HG02938 (cell line): Measurements from ENCODE around the gene PACRG.

ENCODE experiments used
- ATAC-seq: cut with Tn5 transposase; IDR thresholded peaks from one replicate; pipeline ENCODE4 v1.9.1; 2021; ENCODE audit warnings: mild to moderate bottlenecking, moderate library complexity; ENCODE audit not compliant: unreplicated experiment

Gene PACRG

DNA sequence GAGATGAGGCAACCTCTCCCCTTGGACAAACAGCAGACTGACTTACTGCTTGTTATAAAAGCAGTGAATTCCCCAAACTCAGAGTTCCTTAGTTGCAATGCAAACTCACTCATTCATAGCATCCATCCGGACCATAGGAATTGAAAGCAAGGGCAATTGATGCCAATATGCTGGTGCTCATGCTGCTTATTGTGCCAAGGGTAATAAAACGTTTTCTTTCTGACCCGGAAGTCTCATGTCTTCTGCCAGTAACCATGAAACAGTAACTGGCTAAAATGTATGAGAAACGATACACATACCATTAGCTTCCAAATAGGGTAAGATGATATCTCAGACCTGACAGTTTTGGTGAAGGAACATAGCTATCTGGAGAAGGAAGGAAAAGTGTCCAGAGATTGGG is 18.3 kb upstream of the PACRG start:
- ATAC-seq, result no peak

DNA sequence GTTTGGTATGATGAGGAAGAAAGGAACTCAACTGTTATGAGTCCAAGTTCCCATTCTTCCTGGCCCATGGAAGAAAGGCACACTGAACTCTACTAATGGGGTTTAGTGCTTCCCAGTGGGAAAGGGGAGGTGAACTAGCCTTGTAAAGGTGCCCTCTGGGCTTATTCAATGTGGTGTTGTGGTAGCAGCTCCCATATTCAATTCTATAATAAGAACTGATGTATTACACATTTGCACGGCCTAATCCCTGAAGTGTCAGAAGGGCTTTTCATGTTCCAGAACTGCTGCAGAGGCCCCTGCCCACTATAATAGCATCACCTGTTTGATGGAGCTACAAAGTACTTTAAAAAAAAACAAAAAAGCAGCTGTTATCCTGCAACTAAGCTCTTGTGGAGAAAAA is 17.4 kb upstream of the PACRG start:
- no peak for ATAC-seq

DNA sequence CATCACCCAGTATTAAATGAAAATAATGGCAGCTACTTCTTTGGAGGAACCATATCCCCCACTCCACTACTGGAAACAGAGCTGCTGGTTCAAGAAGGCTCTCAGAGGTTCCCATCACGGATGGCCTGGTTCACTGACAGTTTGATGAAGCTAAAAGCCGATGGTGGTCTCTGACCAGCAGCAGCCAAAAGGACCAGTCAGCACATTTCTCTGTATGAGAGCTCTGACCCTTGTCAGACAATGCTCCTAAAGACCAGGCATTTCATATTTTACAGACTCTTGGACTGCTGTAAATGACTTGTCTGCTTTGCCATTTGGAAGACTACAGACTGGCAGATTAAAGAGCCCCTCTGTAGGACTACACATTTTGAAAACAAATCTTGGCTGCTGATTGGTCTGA is 16.8 kb upstream of the PACRG start:
- no peak for ATAC-seq

DNA sequence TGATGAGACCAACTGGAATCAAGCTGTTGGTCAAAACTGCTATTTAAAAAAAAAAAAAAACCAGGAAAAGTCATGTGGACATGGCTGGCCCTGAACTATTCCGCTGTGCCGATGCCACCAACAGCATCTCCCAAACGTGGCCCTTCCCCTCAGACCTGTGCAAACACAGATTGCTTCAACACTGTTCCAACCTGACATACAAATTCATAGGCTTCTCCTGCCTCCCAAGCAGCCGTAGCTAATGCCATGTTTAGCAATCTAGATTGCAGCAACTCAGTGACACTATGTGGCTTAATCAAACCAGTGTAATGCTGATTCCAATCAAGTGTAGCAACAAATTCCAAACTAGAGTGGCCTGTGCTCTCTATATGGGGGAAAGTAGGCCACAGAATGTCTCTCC is 16.4 kb upstream of the PACRG start:
- no peak for ATAC-seq

DNA sequence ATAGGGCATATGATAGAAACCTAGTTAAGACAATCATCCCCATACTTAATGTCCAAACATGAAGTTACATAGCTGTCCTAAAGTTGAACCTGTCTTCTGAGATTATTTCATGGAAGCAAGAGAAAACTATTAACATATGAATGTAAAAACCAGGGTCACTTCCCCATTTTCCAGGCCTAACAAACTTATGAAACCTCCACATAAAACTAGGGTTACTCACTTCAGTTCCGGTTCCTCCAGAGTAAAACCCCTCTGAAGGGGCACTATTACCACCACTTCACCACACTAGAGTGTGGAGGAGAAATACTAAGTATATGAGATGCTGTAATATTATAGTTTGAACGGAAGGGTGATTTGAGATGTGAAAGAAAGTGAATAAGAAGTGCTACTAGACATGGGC is 15.1 kb upstream of the PACRG start:
- ATAC-seq, result no peak

DNA sequence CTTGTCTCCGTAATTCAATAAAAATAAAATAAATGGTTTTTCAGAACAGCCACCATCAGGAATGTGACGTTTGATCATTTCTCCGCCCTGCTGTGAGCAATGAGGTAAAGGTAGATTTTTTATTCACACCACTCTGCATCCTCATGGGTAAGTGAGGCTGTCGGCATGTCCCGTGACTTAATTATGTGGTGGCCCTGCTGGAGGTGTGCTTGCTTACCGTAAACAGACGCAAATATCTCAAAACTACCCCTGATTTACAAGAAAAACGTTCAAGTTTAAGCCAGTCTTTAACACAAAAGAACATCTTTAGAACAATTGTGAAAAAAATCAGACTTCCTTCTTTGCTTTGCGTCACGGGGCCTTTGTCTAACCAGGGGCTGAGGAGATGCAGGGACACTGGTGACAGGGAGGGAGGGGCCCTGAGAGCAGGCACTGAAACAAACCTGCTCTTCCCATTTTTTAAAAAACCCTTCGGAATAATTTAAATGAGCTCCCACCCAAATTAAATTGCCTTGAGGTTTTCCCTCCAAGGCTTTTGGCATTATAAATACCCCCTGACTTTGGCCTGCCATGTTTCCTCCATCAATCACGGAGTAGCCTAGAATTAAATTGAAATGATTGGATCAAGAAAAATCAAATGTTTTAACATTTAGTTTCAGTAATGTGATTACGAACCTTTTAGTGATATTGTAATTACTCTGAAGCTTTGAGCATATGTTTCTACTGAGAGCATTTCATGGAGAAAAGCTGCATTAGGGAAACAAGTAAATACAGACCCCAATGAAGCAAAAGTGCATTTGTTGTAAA is 13.6 kb upstream of the PACRG start:
- no peak for ATAC-seq

DNA sequence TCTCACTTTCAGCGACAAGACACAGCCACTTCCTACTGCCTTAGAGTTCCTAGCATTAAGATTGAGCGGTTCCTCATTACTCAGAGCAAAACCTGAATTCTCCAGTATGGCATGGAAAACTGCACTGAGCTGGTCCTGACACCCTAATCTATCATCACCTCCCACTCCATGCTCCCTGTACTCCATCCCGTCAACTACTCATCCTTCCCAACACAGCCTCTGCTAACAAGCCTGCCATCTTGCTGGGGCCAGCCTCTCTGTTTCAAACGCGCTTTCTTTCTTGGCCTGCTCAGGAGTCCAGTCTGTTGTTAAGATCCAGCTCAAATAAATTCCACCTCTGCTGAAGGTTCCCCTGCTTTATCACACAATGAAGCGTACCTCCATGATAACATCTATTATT is 12.2 kb upstream of the PACRG start:
- no peak for ATAC-seq

DNA sequence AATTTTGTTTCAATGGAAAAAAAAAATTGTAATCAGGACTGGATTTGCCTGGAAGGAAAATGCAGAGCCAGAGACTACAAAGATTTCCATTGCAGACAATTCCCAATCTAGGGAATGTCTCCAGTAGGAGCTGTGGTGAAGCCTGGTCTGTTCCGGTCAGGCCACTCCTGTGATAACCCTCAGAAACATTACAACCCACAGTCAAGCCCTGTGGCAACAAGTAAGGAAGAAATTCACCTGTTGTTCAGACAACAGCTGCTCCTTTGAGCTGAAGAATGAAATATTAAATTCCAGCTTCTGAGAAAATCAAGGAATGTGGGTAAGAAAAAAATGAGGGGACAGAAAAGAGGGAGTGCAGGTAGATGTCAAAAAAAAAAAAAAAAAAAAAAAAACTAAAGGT is 8.2 kb upstream of the PACRG start:
- no peak for ATAC-seq

DNA sequence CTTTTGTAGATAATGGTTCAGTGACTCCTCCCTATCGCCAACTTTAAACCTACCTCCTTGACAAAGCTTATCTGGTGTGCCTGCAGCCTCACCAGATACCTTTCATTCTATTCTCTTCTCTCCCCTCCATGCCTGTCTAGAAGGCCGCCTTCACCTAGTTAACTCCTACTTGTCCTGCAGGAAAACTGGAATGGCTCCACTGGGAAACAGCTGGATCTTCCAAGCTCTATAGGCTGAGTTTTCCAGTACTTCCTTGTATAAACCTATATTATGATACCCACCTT is 6.4 kb upstream of the PACRG start:
- ATAC-seq, result no peak

DNA sequence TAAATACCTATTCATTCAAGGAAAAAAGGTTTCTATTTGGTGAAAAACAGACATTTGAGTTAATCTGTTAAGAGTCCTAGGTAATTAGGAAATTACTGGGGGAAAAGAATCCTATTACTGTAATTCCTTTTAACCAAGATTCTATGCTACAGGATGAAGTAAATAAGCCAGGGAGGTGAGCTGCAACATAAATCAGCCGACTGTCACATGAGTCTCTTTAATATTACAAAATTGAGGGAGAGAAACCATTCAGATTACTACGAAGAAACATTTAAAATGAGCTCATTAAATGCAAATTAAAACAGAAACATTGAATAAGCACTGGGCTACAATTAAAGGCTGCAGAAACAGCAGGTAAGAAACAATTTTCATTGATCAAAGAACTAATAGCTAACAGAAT is 5.5 kb upstream of the PACRG start:
- ATAC-seq, result no peak

DNA sequence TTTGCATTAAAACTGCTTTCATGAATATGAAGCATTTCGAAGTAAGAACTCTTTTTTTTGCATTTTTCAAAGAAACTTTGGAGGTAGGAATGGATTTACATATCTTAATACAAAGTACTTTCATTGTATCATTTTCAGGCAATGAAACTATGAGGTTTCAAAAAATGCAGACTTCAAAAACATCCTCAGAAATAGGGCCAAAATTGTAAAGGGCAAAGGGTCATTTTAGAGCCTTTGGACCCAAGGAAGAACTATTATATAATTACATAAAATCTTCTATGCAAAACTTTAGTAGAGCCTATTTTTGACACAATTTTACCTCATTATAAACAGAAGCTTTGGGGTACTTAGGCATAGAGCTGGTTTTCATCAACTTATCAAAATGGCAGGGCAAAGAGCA is 5.1 kb upstream of the PACRG start:
- ATAC-seq, result no peak

DNA sequence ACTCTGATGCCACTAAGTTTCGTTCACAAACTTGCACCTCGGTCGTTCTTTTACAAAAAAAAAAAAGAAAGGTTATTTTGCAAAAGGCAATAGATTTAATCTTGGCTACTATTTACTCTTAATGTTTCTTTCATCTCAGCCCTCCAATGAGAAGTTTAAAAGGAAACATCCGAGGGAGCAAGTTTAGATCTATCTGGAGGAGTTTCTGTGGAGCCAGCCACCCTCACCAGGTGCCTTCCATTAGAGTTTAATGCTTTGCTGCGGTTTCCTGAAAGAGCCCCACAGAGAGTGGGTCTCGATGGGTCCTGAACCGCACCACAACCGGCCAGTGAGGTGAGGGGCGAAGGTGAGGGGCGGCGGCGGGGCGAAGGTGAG is 840 bp upstream of the PACRG start:
- ATAC-seq, result peak; percentile 1

DNA sequence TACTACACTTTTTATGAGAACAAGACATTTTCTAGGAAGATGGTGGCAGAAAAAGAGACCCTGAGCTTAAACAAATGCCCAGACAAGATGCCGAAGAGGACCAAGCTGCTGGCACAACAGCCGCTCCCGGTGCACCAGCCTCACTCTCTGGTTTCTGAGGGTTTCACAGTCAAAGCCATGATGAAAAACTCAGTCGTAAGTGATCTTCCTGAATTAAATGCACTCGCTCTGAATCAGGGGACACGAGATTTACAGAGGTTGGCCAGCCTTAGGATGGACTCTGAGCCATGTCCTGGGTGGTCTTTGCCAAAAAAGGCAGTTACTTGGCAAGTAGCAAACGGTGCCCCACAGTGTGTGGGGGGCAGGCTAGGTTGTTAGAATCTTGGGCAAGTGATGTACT is 423 bp downstream of the PACRG start:
- ATAC-seq, result no peak

DNA sequence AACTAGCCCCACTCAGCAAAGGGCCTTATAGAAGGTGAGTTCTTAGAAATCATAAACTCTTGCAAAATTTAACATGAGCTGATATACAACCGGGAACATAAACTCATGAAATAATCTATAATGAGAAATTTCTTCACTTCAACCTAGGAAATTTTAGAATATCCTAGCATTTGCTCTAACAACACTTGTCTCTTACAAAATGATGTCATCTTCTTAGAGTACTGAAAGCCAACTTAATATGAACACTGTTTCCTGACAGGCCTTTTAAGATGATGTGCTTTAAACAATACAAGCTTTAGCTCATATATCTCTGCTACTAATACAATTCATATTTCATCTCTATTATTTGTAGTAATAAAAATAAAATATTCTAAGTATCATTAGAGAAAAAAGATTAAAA is 932 bp downstream of the PACRG start:
- ATAC-seq, result no peak

DNA sequence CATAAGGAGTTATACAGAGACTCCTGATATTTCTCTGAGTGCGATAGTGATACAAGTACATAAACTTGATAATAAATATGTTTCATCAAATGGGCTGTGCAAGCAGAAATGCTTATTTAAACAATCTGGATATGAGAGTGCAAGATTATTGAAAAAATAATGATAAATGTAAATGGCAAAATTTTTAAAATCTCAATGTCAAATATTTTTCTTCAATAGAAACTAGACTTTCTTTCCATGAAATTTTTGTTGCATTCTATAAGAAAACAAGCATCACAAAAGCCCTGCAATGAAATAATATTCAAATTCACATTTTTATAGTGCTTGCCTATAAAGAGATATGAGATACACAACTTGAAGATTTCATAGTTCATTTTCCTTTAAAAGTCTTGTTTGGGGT is 2.7 kb downstream of the PACRG start:
- ATAC-seq, result no peak

DNA sequence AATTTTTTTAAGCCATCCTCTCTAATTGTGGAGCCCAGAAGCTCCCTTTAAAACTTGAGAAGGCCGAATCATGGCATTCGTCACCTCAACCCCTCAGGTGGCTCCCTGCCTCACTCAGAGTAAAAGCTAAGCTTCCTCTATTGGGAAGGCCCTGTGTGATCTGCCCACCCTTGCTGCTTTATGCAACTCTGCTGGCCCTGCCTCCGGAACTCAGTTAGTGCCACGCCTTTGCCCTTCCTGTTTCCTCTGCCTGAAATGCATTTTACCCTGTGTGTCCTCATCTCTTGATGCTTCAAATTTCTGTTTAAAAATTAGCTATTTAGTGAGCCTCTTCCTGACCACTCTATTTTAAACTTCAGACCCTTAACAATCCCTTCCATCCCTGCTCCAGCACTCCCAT is 5.7 kb downstream of the PACRG start:
- no peak for ATAC-seq

DNA sequence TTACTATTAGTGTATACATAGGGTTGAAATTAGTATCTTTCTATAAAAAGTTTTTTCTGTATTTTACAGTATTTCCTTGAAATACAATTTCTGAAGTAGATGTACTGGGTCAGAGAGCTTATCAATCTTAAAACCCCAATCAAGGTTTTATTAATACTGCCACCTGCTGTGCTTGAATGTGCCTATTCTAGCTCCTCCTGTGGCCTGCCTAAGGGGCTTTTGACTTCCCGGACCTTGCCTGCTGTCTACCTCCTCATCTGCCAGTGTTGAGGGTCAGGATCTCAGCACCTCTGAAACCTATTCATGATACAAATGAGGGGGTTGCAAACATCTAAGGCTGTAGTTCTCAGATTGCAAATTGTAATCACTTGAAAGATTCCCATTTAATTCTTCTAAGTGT is 9.2 kb downstream of the PACRG start:
- ATAC-seq, result no peak

DNA sequence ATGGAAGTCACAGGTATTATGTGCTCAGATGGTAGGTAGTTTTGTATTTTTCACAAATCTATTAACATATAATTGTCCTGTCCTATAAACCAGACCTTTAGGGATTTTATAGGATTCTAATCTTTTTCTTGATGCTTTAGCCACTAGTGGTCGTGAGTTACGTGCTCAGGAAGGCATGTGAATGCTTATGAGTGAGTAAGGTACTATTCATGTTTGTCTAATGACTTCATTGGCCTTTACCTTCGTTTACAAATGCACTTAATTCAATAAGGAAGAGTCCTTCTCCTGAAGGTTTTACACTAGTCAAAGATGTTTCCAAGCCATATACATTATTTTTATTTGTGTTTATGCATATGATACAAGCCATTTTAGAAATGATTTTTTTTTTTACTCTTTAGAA is 23.0 kb downstream of the PACRG start:
- no peak for ATAC-seq

DNA sequence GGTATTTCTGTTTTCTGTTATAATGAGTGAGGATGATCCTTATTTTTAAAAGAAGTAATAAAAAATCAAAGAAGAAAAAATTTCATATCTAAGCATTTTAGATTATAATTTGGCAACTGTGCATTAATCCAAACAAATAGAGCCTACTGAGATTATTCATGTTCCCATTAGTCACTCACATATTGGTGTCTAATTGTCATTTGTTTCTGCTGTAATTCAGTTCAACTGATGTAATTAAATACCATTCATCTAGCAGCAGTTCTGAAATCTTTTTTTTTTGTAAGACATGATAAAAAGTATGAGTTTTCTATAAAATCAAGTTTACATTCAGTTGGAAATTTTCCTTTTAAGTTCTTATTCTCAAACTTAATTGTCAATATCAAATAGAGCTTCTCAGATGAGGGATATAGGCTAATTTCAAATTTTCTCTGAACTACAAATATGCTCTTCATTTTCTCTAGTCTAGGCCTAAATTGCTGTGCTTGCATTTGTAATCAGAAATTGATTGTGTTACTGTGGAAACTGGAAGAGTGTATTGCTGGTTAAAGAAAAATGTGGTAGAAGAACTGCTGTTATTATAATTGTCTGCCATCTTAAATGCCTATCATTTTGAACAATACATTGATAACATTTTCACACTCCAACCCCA is 23.6 kb downstream of the PACRG start:
- ATAC-seq, result no peak

DNA sequence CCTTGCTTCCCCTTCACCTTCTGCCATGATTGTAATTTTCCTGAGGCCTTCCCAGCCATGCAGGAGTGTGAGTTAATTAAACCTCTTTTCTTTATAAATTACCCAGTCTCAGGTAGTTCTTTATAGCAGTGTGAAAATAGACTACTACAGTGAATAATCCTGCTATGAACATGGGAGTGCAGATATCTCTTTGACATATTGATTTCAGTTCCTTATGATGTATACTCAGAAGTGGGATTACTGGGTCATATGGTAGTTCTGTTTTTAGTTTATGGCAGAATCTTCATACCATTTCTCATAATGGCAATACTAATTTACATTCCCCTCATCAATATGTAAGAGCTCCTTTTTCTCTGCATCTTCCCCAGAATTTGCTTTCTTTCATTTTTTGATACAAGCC is 26.0 kb downstream of the PACRG start:
- no peak for ATAC-seq

DNA sequence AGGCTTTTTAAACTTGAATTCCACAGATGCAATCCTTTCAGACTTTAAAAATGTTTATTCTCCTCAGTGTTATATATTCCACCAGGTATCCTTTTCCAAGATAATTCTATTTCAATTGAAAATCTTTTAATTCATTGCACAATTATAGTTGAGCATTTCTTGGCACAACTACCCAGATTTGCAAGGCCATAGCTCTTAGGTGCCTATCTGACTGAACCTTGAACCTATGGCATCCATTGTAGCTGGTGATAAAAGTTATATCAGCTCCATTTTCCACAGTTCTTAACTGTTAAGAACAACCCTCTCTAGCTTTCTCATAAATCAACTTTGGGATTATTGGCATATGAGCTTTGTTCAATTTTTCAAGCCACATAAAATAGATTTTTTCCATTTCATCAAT is 42.4 kb downstream of the PACRG start:
- ATAC-seq, result no peak

DNA sequence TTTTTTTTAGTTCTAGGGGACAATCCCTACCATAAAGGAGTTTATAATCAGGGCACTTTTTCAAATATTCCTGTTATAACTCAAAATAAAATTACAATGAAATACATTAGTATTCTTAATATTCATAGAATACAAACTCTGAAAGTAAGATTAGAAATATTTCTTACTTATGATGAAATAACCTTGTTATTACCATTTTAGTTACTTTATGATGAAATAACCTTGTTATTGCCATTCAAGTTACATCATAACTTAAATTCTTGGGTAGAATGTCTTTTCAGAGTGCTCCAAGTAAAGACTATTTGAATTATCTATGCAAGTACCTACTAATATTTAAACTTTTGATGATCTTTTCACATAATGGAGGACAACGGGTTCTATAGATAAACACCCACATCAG is 43.2 kb downstream of the PACRG start:
- ATAC-seq, result no peak

DNA sequence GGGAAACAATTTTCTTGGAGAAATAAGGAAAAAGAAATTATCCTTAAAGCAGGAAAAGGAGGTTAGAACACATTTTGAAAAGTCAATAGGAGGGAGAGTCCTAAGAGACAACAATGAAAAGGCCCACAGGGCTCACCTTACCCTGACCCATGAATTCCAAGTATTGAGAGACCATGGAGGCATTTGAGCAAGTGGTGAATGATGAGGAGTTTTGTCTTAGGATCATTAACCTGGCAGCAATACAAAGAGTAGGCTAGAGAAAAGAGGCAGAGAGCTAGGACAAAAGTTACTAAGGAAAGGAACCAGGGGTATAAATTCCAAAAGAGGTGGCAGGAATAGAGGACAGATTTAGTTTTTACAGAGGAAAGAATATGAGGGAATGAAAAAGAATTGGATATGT is 44.7 kb downstream of the PACRG start:
- ATAC-seq, result no peak
